OCI-LY1 (cell line): ENCODE data around the gene ONECUT3.

Experiments
- H2AFZ ChIP-seq: fragments of 200-600 bp; sonication (generic), shearing (Covaris generic); 2 replicates; pipeline ENCODE4 v1.6.0; 2014; ENCODE audit warnings: antibody characterized with exemption, mild to moderate bottlenecking, low read length
- H3F3A ChIP-seq: fragments of 200-600 bp; sonication (generic), shearing (Covaris generic); 2 replicates; pipeline ENCODE4 v1.6.0; 2014; ENCODE audit warnings: mild to moderate bottlenecking, antibody characterized with exemption, low read length, moderate library complexity; ENCODE audit not compliant: insufficient read depth
- H3K27ac ChIP-seq: fragments of 200-600 bp; sonication (generic); 2 replicates; pipeline ENCODE4 v1.5.1; 2014; ENCODE audit warnings: low read length, mixed run types, mild to moderate bottlenecking, low read depth; ENCODE audit not compliant: poor library complexity, severe bottlenecking
- H3K27me3 ChIP-seq: fragments of 200-600 bp; sonication (generic); 2 replicates; pipeline ENCODE4 v1.6.0; 2014; ENCODE audit warnings: antibody characterized with exemption, mild to moderate bottlenecking, low read length, moderate library complexity; ENCODE audit not compliant: insufficient read depth
- H3K36me3 ChIP-seq: fragments of 200-600 bp; sonication (generic); 2 replicates; pipeline ENCODE4 v1.6.1; 2014; ENCODE audit warnings: mild to moderate bottlenecking, antibody characterized with exemption, low read length, moderate library complexity, mixed read lengths; ENCODE audit not compliant: insufficient read depth
- H3K4me1 ChIP-seq: fragments of 200-600 bp; sonication (generic); 2 replicates; pipeline ENCODE4 v1.5.1; 2014; ENCODE audit warnings: mild to moderate bottlenecking, low read length, moderate library complexity; ENCODE audit not compliant: insufficient read depth, severe bottlenecking
- H3K4me2 ChIP-seq: fragments of 200-600 bp; sonication (generic), shearing (Covaris generic); 2 replicates; pipeline ENCODE4 v1.6.1; 2014; ENCODE audit warnings: low read length
- H3K4me3 ChIP-seq: fragments of 200-600 bp; sonication (generic); 2 replicates; pipeline ENCODE4 v1.5.1; 2014; ENCODE audit warnings: low read length, low read depth, mild to moderate bottlenecking, mixed read lengths; ENCODE audit not compliant: poor library complexity, severe bottlenecking
- H3K79me2 ChIP-seq: fragments of 200-600 bp; shearing (Covaris generic); 2 replicates; pipeline ENCODE4 v1.6.1; 2016; ENCODE audit warnings: mixed run types, low read length, mixed read lengths; ENCODE audit not compliant: insufficient read depth
- H3K9ac ChIP-seq: fragments of 200-600 bp; sonication (generic), shearing (Covaris generic); 2 replicates; pipeline ENCODE4 v1.6.1; 2014; ENCODE audit warnings: mild to moderate bottlenecking, low read length, mixed read lengths
- H3K9me2 ChIP-seq: fragments of 200-600 bp; sonication (generic), shearing (Covaris generic); 2 replicates; pipeline ENCODE4 v1.6.1; 2014; ENCODE audit warnings: low read depth, mild to moderate bottlenecking, low read length, mixed read lengths
- H3K9me3 ChIP-seq: fragments of 200-600 bp; shearing (Covaris generic); 2 replicates; pipeline ENCODE4 v1.6.1; 2014; ENCODE audit warnings: low read length, mixed read lengths
- H4K20me1 ChIP-seq: fragments of 200-600 bp; sonication (generic), shearing (Covaris generic); 2 replicates; pipeline ENCODE4 v1.6.0; 2016; ENCODE audit warnings: mild to moderate bottlenecking, low read length; ENCODE audit not compliant: insufficient read depth
- EZH2 ChIP-seq: fragments of 200-600 bp; sonication (generic), shearing (Covaris generic); IDR thresholded peaks from 2 replicates; pipeline ENCODE4 v1.8.0; 2017; ENCODE audit warnings: borderline replicate concordance, mixed run types, mild to moderate bottlenecking, antibody characterized with exemption, low read length, moderate library complexity, mixed read lengths
- TF ChIP-seq, protein P1 (sequence below): fragments of 200-600 bp; sonication (generic), shearing (Covaris generic); IDR thresholded peaks from 2 replicates; pipeline ENCODE4 v1.5.1; 2017; ENCODE audit warnings: mild to moderate bottlenecking, antibody characterized with exemption, low read length, moderate library complexity, mixed read lengths

ONECUT3 gene

GRCh38 chr19:1757468-1758230 lies 4.3 kb downstream of the ONECUT3 start:
- H2AFZ ChIP-seq, result no peak overlapping the region
- no peak overlapping the region for H3K4me3 ChIP-seq
- H3K4me2 ChIP-seq, result no peak overlapping the region

GRCh38 chr19:1758231-1758577 lies 4.9 kb downstream of the ONECUT3 start:
- Histone ChIP-seq H3K36me3 (no peaks in the 10 kb centered on the region), H3K4me2 (no peak overlapping the region), H3K9me3 (no peaks in the 10 kb centered on the region), H3K27ac (no peak overlapping the region), H3K27me3 (no peaks in the 10 kb centered on the region), H3K9ac (no peak overlapping the region), H4K20me1 (no peaks in the 10 kb centered on the region), H3K79me2 (no peaks in the 10 kb centered on the region), H3K4me1 (no peaks in the 10 kb centered on the region), H2AFZ (no peak overlapping the region), H3K4me3 (no peak overlapping the region), H3F3A (no peaks in the 10 kb centered on the region), H3K9me2 (no peaks in the 10 kb centered on the region)
- TF ChIP-seq, protein P1, sequence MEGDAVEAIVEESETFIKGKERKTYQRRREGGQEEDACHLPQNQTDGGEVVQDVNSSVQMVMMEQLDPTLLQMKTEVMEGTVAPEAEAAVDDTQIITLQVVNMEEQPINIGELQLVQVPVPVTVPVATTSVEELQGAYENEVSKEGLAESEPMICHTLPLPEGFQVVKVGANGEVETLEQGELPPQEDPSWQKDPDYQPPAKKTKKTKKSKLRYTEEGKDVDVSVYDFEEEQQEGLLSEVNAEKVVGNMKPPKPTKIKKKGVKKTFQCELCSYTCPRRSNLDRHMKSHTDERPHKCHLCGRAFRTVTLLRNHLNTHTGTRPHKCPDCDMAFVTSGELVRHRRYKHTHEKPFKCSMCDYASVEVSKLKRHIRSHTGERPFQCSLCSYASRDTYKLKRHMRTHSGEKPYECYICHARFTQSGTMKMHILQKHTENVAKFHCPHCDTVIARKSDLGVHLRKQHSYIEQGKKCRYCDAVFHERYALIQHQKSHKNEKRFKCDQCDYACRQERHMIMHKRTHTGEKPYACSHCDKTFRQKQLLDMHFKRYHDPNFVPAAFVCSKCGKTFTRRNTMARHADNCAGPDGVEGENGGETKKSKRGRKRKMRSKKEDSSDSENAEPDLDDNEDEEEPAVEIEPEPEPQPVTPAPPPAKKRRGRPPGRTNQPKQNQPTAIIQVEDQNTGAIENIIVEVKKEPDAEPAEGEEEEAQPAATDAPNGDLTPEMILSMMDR, result no peak
- TF ChIP-seq EZH2, result no peak

More at GRCh38 chr19:1757468-1758230, 4.3 kb downstream of the ONECUT3 start:
- H4K20me1 ChIP-seq, result no peaks in the 10 kb centered on the region
- no peaks in the 10 kb centered on the region for H3K9me3 ChIP-seq
- H3K36me3 ChIP-seq, result no peaks in the 10 kb centered on the region
- H3K27me3 ChIP-seq, result no peaks in the 10 kb centered on the region
- H3K9ac ChIP-seq, result no peak overlapping the region
- H3K9me2 ChIP-seq, result no peaks in the 10 kb centered on the region
- TF ChIP-seq, protein P1, result no peak
- no peak for TF ChIP-seq EZH2
- no peaks in the 10 kb centered on the region for H3K79me2 ChIP-seq
- no peaks in the 10 kb centered on the region for H3K4me1 ChIP-seq
- no peak overlapping the region for H3K27ac ChIP-seq
- H3F3A ChIP-seq, result no peaks in the 10 kb centered on the region

DNA sequence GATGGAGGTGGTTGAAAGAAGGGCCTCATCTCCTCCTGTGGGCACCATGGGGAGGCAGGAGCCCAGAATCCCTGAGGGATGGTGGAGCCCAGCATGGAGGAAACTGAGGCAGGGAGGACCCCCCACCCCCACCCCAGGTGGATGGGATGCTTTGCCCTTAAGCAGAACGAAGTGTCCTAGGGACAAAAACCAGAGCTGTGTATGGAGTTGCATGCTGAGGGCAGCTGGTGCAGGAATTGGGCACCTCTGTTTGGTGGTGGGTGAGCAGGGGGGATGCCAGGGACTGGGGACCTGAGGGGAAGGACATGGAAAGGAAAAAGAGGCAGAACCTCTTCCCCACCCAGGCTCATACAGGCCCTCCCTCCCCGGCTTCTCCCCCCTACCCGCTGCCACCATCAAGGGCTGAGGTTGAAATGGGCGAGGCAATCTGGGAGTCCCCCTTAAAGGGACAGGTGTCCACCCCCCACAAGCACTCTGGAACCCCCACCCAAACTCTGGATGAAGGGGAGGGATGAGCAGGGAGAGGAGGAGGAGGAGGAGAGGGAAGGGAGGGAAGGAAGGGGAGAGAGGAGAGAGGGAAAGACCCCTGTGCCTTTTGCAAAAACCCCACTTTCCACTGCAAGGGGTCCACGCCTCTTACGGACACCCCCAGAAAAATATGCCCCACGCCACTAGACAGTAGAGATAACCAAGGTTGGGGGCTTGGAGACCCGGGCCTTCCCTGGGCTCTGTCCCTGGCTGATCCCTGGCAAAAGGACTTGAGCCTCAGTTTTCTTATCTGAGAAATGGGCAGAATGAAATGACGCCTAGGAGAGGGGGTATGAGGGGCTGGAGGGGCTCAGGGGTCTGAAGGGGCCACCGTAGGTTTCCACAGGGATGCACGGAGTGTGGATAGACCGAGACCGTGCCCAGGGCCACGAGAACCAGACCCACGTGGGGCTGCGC lies 5.9 kb downstream of the ONECUT3 start:
- H3K4me3 ChIP-seq, result no peak overlapping the region
- no peak overlapping the region for H3K4me2 ChIP-seq
- TF ChIP-seq, protein P1, result no peak
- TF ChIP-seq EZH2, result no peak
- 0 out of 2 replicates have a peak, but pooled peaks cover 4% of the 10 kb centered on the region for H3K27me3 ChIP-seq
- H3K79me2 ChIP-seq, result no peaks in the 10 kb centered on the region
- no peaks in the 10 kb centered on the region for H3K36me3 ChIP-seq
- H2AFZ ChIP-seq, result no peak overlapping the region
- no peaks in the 10 kb centered on the region for H4K20me1 ChIP-seq
- H3K4me1 ChIP-seq, result no peaks in the 10 kb centered on the region
- no peak overlapping the region for H3K27ac ChIP-seq
- H3F3A ChIP-seq, result no peaks in the 10 kb centered on the region
- H3K9me2 ChIP-seq, result no peaks in the 10 kb centered on the region
- no peak overlapping the region for H3K9ac ChIP-seq
- H3K9me3 ChIP-seq, result no peaks in the 10 kb centered on the region
